ENCODE measurements around the gene RNF115. TPM values are rescaled to one million over a fixed set of nuclear protein-coding genes. Genes with fewer than 3 reads are reported as not detected.
"Not testable (repeated sequence)": the region's sequence is repeated elsewhere in the genome, so short reads cannot be mapped to it uniquely, and the experiment has no call there.

RNF115 gene
- total RNA-seq, 1 donor from 2014 or later = 16.5 TPM

DNA sequence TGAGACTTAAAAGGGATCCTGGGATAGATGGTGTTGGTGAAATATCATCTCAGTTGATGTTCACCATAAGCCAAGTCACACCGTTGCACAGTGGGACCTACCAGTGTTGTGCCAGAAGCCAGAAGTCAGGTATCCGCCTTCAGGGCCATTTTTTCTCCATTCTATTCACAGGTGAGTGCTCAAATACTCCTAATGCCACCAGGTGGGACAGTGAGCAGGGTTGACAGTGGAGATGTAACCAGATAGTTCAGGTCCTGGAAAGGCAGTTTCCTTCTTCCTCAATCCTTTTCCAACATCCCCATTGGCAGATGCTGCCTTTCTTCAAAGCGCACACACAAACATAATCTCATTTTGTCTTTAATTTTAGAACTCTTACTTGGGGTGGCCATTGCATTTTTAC is 93.0 kb downstream of the RNF115 start:
- H3K36me3 ChIP-seq = peaks cover 0 to 10% of the 10 kb centered on the region in 2 donors
- no peaks in the 10 kb centered on the region for H3K9me3 ChIP-seq
- no peak overlapping the region for H3K4me3 ChIP-seq
- no peaks in the 10 kb centered on the region for H3K27me3 ChIP-seq
- intact Hi-C loops (cut with DNase I) = no loop called here
- no peaks in the 10 kb centered on the region for H3K4me1 ChIP-seq
- TF ChIP-seq, protein P1, sequence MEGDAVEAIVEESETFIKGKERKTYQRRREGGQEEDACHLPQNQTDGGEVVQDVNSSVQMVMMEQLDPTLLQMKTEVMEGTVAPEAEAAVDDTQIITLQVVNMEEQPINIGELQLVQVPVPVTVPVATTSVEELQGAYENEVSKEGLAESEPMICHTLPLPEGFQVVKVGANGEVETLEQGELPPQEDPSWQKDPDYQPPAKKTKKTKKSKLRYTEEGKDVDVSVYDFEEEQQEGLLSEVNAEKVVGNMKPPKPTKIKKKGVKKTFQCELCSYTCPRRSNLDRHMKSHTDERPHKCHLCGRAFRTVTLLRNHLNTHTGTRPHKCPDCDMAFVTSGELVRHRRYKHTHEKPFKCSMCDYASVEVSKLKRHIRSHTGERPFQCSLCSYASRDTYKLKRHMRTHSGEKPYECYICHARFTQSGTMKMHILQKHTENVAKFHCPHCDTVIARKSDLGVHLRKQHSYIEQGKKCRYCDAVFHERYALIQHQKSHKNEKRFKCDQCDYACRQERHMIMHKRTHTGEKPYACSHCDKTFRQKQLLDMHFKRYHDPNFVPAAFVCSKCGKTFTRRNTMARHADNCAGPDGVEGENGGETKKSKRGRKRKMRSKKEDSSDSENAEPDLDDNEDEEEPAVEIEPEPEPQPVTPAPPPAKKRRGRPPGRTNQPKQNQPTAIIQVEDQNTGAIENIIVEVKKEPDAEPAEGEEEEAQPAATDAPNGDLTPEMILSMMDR (IDR thresholded peaks at IDR 0.05) = no peak
- no peak for DNase-seq (ENCODE audit: low spot score in 2 of 2)
- no peak overlapping the region for H3K27ac ChIP-seq

GRCh38 chr1:145730467-145730866 is 93.4 kb downstream of the RNF115 start:
- intact Hi-C loops (cut with DNase I) = no loop called here
- no peak for DNase-seq (ENCODE audit: low spot score in 2 of 2)
- no peaks in the 10 kb centered on the region for H3K4me1 ChIP-seq

GRCh38 chr1:145729666-145730436 is 94.0 kb downstream of the RNF115 start:
- intact Hi-C loops (cut with DNase I) = no loop called here

More at GRCh38 chr1:145730467-145730866, 93.4 kb downstream of the RNF115 start:
- Histone ChIP-seq H3K27me3 (no peaks in the 10 kb centered on the region), H3K27ac (no peak overlapping the region), H3K36me3 (peaks cover 0 to 10% of the 10 kb centered on the region in 2 donors), H3K4me3 (no peak overlapping the region), H3K9me3 (no peaks in the 10 kb centered on the region)
- TF ChIP-seq, protein P1 (IDR thresholded peaks at IDR 0.05) = no peak

GRCh38 chr1:145729196-145729595 is 94.7 kb downstream of the RNF115 start:
- no peak for DNase-seq (ENCODE audit: low spot score in 2 of 2)
- H3K27ac ChIP-seq = no peak overlapping the region
- TF ChIP-seq, protein P1 (IDR thresholded peaks at IDR 0.05) = no peak
- H3K27me3 ChIP-seq = no peaks in the 10 kb centered on the region
- intact Hi-C loops (cut with DNase I) = no loop called here
- no peaks in the 10 kb centered on the region for H3K4me1 ChIP-seq
- H3K9me3 ChIP-seq = no peaks in the 10 kb centered on the region
- no peak overlapping the region for H3K4me3 ChIP-seq
- peaks cover 0 to 10% of the 10 kb centered on the region in 2 donors for H3K36me3 ChIP-seq

More at GRCh38 chr1:145729666-145730436, 94.0 kb downstream of the RNF115 start:
- H3K4me3 ChIP-seq = no peak overlapping the region
- H3K36me3 ChIP-seq = peaks cover 0 to 10% of the 10 kb centered on the region in 2 donors
- DNase-seq (ENCODE audit: low spot score in 2 of 2) = no peak
- H3K27ac ChIP-seq = no peak overlapping the region
- H3K27me3 ChIP-seq = no peaks in the 10 kb centered on the region
- TF ChIP-seq, protein P1 (IDR thresholded peaks at IDR 0.05) = no peak
- no peaks in the 10 kb centered on the region for H3K4me1 ChIP-seq
- H3K9me3 ChIP-seq = no peaks in the 10 kb centered on the region

DNA sequence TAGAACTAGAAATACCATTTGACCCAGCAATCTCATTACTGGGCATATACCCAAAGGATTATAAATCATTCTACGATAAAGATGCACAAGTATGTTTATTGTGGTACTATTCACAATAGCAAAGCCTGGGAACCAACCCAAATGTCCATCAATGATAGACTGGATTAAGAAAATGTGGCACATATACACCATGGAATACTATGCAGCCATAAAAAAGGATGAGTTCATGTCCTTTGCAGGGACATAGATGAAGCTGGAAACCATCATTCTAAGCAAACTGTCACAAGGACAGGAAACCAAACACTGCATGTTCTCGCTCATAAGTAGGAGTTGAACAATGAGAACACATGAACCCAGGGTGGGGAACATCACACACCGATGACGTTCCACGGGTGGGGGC is 97.7 kb downstream of the RNF115 start:
- H3K4me1 ChIP-seq; H3K4me3 ChIP-seq; intact Hi-C loops (cut with DNase I); H3K27me3 ChIP-seq; H3K27ac ChIP-seq; DNase-seq (ENCODE audit: low spot score in 2 of 2); H3K9me3 ChIP-seq; H3K36me3 ChIP-seq: not testable (repeated sequence)

- Histone ChIP-seq H3K4me3 (peak overlapping the region; percentile 29 to 61), H3K27ac (no peak overlapping the region), H3K4me1 (peaks cover 3 to 7% of the 10 kb centered on the region in 2 donors), H3K36me3 (no peaks in the 10 kb centered on the region), H3K27me3 (no peaks in the 10 kb centered on the region), H3K9me3 (no peaks in the 10 kb centered on the region)
- TF ChIP-seq, protein P1 (IDR thresholded peaks at IDR 0.05) = peak; percentile 79 to 96 (median 94)
- DNase-seq (ENCODE audit: low spot score in 2 of 2) = peak; percentile 9 to 84
- intact Hi-C loops (cut with DNase I) = no loop called here
Observed at GRCh38 chr1:145720878-145721671, 102.8 kb downstream of the RNF115 start.

All from ascending aorta (tissue), 2 donors.